Lower leg skin (tissue), 4 donors: ENCODE results near the gene MFSD6. TPM values are rescaled to one million over a fixed set of nuclear protein-coding genes. Genes with fewer than 3 reads are reported as not detected.

Experiments
- DNase-seq, 2 donors: peaks; one replicate each; pipeline ENCODE4 v3.0.0-alpha.2; 2019; ENCODE audit warnings: low spot score in 2 of 2
- H3K4me3 ChIP-seq: fragments of 200-600 bp; sonication (generic); 2 replicates; pipeline ENCODE4 v1.5.1; 2017; ENCODE audit warnings: mild to moderate bottlenecking, low read depth; ENCODE audit not compliant: poor library complexity, severe bottlenecking
- CTCF ChIP-seq, 3 donors: fragments of 450-650 bp; IDR thresholded peaks; one replicate each; pipeline ENCODE4 v1.5.1; 2016; ENCODE audit warnings: antibody characterized with exemption in 3 of 3, mild to moderate bottlenecking in 3 of 3, moderate library complexity in 2 of 3
- POLR2A ChIP-seq, 2 donors: fragments of 450-650 bp; IDR thresholded peaks; one replicate each; pipeline ENCODE4 v1.6.1; 2016 to 2017; ENCODE audit warnings: antibody characterized with exemption in 2 of 2, mild to moderate bottlenecking in 1 of 2, moderate library complexity in 1 of 2
- WGBS, 2 donors: methylation state at CpG; one replicate each; pipeline ENCODE4 v1.1.5; 2018; 5-methylcytosine and 5-hydroxymethylcytosine counted together
- intact Hi-C: fragments of 100-400 bp; cut with DNase I; formaldehyde crosslinking; loops from one replicate; pipeline ENCODE4 v1.15.0; 2023; ENCODE audit warnings: low total_unique reads
- total RNA-seq, 4 donors: library from RNA; depleted of rRNA; stranded (reverse); fragments of >200 nt; gene quantifications; one replicate each; pipeline ENCODE4 v1.1.0, GENCODE V29; 2016

MFSD6 gene
- total RNA-seq, 4 donors from 2014 or later: 184 to 265 (median 208) TPM

GRCh38 chr2:190412966-190413365 lies 4.8 kb downstream of the MFSD6 start:
- no peak for TF ChIP-seq CTCF (IDR thresholded peaks at IDR 0.05)
- TF ChIP-seq POLR2A (IDR thresholded peaks at IDR 0.05): no peak
- no peak overlapping the region for H3K4me3 ChIP-seq
- no peak for DNase-seq
- WGBS, 2 donors: 37 to 38% methylated on average over 3 of the region's 3 CpGs
- intact Hi-C loops: no loop called here

GRCh38 chr2:190413421-190413820 lies 5.3 kb downstream of the MFSD6 start:
- intact Hi-C loops: no loop called here
- WGBS, 2 donors: 37 to 39% methylated on average over 4 of the region's 4 CpGs
- no peak overlapping the region for H3K4me3 ChIP-seq
- peak in 1 of 2 donors; percentile 75 for DNase-seq
- no peak for TF ChIP-seq CTCF (IDR thresholded peaks at IDR 0.05)
- TF ChIP-seq POLR2A (IDR thresholded peaks at IDR 0.05): no peak

GRCh38 chr2:190415251-190415650 lies 7.1 kb downstream of the MFSD6 start:
- TF ChIP-seq POLR2A (IDR thresholded peaks at IDR 0.05) (no peak), CTCF (IDR thresholded peaks at IDR 0.05) (no peak)
- no peak for DNase-seq
- intact Hi-C loops: no loop called here
- 95 to 96% methylated on average over 4 of the region's 4 CpGs for WGBS, 2 donors
- no peak overlapping the region for H3K4me3 ChIP-seq

GRCh38 chr2:190415794-190416775 lies 7.9 kb downstream of the MFSD6 start:
- intact Hi-C loops: no loop called here
- no peak overlapping the region for H3K4me3 ChIP-seq
- TF ChIP-seq POLR2A (IDR thresholded peaks at IDR 0.05): no peak
- no peak for TF ChIP-seq CTCF (IDR thresholded peaks at IDR 0.05)
- no peak for DNase-seq
- WGBS, 2 donors: 51 to 62% methylated on average over 2 of the region's 2 CpGs

- intact Hi-C loops: no loop called here
- DNase-seq: no peak
- TF ChIP-seq POLR2A (IDR thresholded peaks at IDR 0.05) (no peak), CTCF (IDR thresholded peaks at IDR 0.05) (no peak)
- no peak overlapping the region for H3K4me3 ChIP-seq
- 77 to 85% methylated on average over 9 of the region's 9 CpGs for WGBS, 2 donors
These were observed 9.1 kb downstream of the MFSD6 start for GRCh38 chr2:190417045-190417842.
